22Rv1 (cell line): ENCODE results near the gene LEMD3.
A peak's percentile ranks its signal among the peaks of the same experiment; 100 is the strongest.

Experiments
- H3K27ac ChIP-seq: fragments of 450-650 bp; 2 replicates; pipeline ENCODE4 v1.5.1; 2017
- ZFX ChIP-seq: fragments of 450-650 bp; IDR thresholded peaks from 2 replicates; pipeline ENCODE4 v1.6.1; 2017; ENCODE audit warnings: antibody characterized with exemption, borderline replicate concordance
- TF ChIP-seq, protein P1 (sequence below): fragments of 450-650 bp; IDR thresholded peaks from 2 replicates; pipeline ENCODE4 v1.5.1; 2017; ENCODE audit warnings: mild to moderate bottlenecking

LEMD3 gene

GRCh38 chr12:65169320-65170208, at the start of gene LEMD3:
LEMD3 (plus strand) TSS chr12:65169583; CDS start chr12:65169597, 14 bp downstream.
- H3K27ac ChIP-seq: peak within 1 kb of the TSS; percentile 82
- TF ChIP-seq, protein P1, sequence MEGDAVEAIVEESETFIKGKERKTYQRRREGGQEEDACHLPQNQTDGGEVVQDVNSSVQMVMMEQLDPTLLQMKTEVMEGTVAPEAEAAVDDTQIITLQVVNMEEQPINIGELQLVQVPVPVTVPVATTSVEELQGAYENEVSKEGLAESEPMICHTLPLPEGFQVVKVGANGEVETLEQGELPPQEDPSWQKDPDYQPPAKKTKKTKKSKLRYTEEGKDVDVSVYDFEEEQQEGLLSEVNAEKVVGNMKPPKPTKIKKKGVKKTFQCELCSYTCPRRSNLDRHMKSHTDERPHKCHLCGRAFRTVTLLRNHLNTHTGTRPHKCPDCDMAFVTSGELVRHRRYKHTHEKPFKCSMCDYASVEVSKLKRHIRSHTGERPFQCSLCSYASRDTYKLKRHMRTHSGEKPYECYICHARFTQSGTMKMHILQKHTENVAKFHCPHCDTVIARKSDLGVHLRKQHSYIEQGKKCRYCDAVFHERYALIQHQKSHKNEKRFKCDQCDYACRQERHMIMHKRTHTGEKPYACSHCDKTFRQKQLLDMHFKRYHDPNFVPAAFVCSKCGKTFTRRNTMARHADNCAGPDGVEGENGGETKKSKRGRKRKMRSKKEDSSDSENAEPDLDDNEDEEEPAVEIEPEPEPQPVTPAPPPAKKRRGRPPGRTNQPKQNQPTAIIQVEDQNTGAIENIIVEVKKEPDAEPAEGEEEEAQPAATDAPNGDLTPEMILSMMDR: no peak
- no peak for TF ChIP-seq ZFX

GRCh38 chr12:65121049-65121955, 48.1 kb upstream of the LEMD3 start, which contains the start of gene WIF1:
WIF1 (minus strand) TSS chr12:65121305; CDS start chr12:65121191, 114 bp downstream.
- no peak within 1 kb of the TSS for H3K27ac ChIP-seq
- TF ChIP-seq, protein P1: peak; percentile 93
- no peak for TF ChIP-seq ZFX

DNA sequence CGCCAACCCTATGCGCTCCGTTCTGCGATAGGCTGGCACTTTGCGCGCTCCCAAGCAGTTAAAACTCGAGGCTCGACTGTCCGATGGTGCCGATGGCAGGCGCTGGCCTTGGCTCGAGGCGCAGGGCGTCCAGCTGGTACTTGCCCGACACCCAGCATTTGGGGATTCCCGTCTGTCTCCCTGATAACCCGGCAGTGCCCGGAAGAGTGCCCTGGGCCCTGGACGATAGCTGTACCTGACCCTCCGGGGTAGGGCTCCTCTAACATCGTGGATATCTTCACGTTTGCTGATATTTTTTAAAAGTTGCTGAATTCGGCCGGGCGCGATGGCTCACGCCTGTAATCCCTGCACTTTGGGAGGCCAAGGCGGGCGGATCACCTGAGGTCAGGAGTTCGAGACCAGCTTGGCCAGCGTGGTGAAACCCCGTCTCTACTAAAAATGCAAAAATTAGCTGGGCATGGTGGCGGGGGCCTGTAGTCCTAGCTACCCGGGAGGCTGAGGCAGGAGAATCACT, 47.4 kb upstream of the LEMD3 start:
- no peak overlapping the region for H3K27ac ChIP-seq
- TF ChIP-seq, protein P1: no peak
- TF ChIP-seq ZFX: no peak

GRCh38 chr12:65122703-65123102, 46.7 kb upstream of the LEMD3 start:
- H3K27ac ChIP-seq: no peak overlapping the region
- TF ChIP-seq, protein P1: no peak
- TF ChIP-seq ZFX: no peak

GRCh38 chr12:65123435-65124063, 45.8 kb upstream of the LEMD3 start:
- TF ChIP-seq ZFX: no peak
- TF ChIP-seq, protein P1: peak; percentile 99
- H3K27ac ChIP-seq: no peak overlapping the region

DNA sequence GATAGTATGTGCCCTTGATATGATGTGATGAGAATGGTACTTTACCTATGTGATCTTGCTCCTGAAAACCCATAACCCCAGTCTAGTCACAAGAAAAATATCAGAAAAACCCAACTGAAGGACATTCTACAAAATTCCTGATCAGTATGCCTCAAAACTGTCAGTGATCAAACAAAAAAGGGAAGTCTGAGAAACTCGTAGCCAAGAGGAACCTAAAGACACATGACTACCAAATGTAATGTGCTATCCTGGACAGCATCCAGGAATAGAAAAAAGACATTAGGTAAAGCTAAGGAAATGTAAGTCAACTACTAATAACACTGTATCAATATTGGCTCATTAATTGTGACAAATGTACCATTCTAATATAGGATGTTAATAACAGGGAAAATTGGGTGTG, 44.1 kb upstream of the LEMD3 start:
- TF ChIP-seq ZFX: no peak
- TF ChIP-seq, protein P1: no peak
- no peak overlapping the region for H3K27ac ChIP-seq
